Measurements from ENCODE around the gene QPCTL.
"Not testable (repeated sequence)": the region's sequence is repeated elsewhere in the genome, so short reads cannot be mapped to it uniquely, and the experiment has no call there.

GRCh38 chr19:45728683-45729082, 36.2 kb downstream of the QPCTL start:
- TF ChIP-seq, protein P1, sequence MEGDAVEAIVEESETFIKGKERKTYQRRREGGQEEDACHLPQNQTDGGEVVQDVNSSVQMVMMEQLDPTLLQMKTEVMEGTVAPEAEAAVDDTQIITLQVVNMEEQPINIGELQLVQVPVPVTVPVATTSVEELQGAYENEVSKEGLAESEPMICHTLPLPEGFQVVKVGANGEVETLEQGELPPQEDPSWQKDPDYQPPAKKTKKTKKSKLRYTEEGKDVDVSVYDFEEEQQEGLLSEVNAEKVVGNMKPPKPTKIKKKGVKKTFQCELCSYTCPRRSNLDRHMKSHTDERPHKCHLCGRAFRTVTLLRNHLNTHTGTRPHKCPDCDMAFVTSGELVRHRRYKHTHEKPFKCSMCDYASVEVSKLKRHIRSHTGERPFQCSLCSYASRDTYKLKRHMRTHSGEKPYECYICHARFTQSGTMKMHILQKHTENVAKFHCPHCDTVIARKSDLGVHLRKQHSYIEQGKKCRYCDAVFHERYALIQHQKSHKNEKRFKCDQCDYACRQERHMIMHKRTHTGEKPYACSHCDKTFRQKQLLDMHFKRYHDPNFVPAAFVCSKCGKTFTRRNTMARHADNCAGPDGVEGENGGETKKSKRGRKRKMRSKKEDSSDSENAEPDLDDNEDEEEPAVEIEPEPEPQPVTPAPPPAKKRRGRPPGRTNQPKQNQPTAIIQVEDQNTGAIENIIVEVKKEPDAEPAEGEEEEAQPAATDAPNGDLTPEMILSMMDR (IDR thresholded peaks at IDR 0.05; ENCODE audit: poor library complexity): not testable (repeated sequence)
- TF ChIP-seq EZH2 (IDR thresholded peaks at IDR 0.05; ENCODE audit: borderline replicate concordance); EZH2phosphoT487 (IDR thresholded peaks at IDR 0.05; ENCODE audit: low read depth, severe bottlenecking, unreplicated experiment): not testable (repeated sequence)
